DOHH2 (cell line): ENCODE results near the gene MRGPRF.

Experiments
- H3F3A ChIP-seq: fragments of 200-600 bp; sonication (generic), shearing (Covaris generic); 2 replicates; pipeline ENCODE4 v1.6.0; 2016; ENCODE audit warnings: antibody characterized with exemption, mild to moderate bottlenecking; ENCODE audit not compliant: control insufficient read depth, insufficient read depth
- H3K27ac ChIP-seq: fragments of 200-600 bp; sonication (generic); 2 replicates; pipeline ENCODE4 v1.5.1; 2014; ENCODE audit warnings: low read depth, mild to moderate bottlenecking, low read length, moderate library complexity
- H3K27me3 ChIP-seq: fragments of 200-600 bp; sonication (generic); 2 replicates; pipeline ENCODE4 v1.6.1; 2014; ENCODE audit warnings: mild to moderate bottlenecking, low read length, mixed read lengths; ENCODE audit not compliant: control insufficient read depth
- H3K36me3 ChIP-seq: fragments of 200-600 bp; sonication (generic); 2 replicates; pipeline ENCODE4 v1.6.1; 2014; ENCODE audit warnings: mild to moderate bottlenecking, low read length, moderate library complexity, mixed read lengths; ENCODE audit not compliant: control insufficient read depth
- H3K4me1 ChIP-seq: fragments of 200-600 bp; sonication (generic); 2 replicates; pipeline ENCODE4 v1.6.1; 2014; ENCODE audit warnings: mild to moderate bottlenecking, low read length, mixed read lengths; ENCODE audit not compliant: control insufficient read depth
- H3K4me2 ChIP-seq: fragments of 200-600 bp; sonication (generic); 2 replicates; pipeline ENCODE4 v1.6.0; 2014; ENCODE audit warnings: mild to moderate bottlenecking, low read length, moderate library complexity
- H3K4me3 ChIP-seq: fragments of 200-600 bp; sonication (generic); 2 replicates; pipeline ENCODE4 v1.5.1; 2014; ENCODE audit warnings: mild to moderate bottlenecking, low read length, mixed read lengths
- H3K79me2 ChIP-seq: fragments of 200-600 bp; sonication (generic); 2 replicates; pipeline ENCODE4 v1.6.1; 2014; ENCODE audit warnings: mild to moderate bottlenecking, low read length, mixed read lengths; ENCODE audit not compliant: control insufficient read depth
- H3K9me2 ChIP-seq: fragments of 200-600 bp; sonication (generic); replicated peaks from 2 replicates; pipeline ENCODE4 v1.6.1; 2014; ENCODE audit warnings: mild to moderate bottlenecking, low read length, mixed read lengths; ENCODE audit not compliant: control insufficient read depth
- H3K9me3 ChIP-seq: fragments of 200-600 bp; sonication (generic); 2 replicates; pipeline ENCODE4 v1.6.1; 2014; ENCODE audit warnings: antibody characterized with exemption, low read length, mixed read lengths; ENCODE audit not compliant: control insufficient read depth, insufficient read depth
- H4K20me1 ChIP-seq: fragments of 200-600 bp; sonication (generic); 2 replicates; pipeline ENCODE4 v1.6.0; 2014; ENCODE audit warnings: low read depth, mild to moderate bottlenecking, antibody characterized with exemption, low read length, moderate library complexity; ENCODE audit not compliant: control insufficient read depth, insufficient read depth
- CTCF ChIP-seq: fragments of 200-600 bp; sonication (generic); IDR thresholded peaks from one replicate; pipeline ENCODE4 v1.5.1; 2014; ENCODE audit warnings: antibody characterized with exemption, mild to moderate bottlenecking, low read depth, low read length; ENCODE audit not compliant: poor library complexity, severe bottlenecking
- EZH2phosphoT487 ChIP-seq: fragments of 200-600 bp; sonication (generic); IDR thresholded peaks from 2 replicates; pipeline ENCODE4 v1.6.1; 2017; ENCODE audit warnings: borderline replicate concordance, mild to moderate bottlenecking, antibody characterized with exemption, low read length, moderate library complexity, mixed read lengths

MRGPRF gene

GRCh38 chr11:69006816-69007215 lies 6.2 kb downstream of the MRGPRF start:
- Histone ChIP-seq H3K27ac (no peak overlapping the region), H3K4me2 (no peak overlapping the region), H3K9me2 (no peaks in the 10 kb centered on the region), H3F3A (no peaks in the 10 kb centered on the region), H3K4me3 (no peak overlapping the region), H4K20me1 (no peaks in the 10 kb centered on the region), H3K9me3 (no peaks in the 10 kb centered on the region), H3K4me1 (no peaks in the 10 kb centered on the region), H3K79me2 (no peaks in the 10 kb centered on the region), H3K27me3 (peaks cover 4% of the 10 kb centered on the region; the same call in 1 of the 2 replicates), H3K36me3 (no peaks in the 10 kb centered on the region)
- no peak for TF ChIP-seq CTCF
- TF ChIP-seq EZH2phosphoT487: no peak

- Histone ChIP-seq H3K9me2 (no peaks in the 10 kb centered on the region), H3K79me2 (no peaks in the 10 kb centered on the region), H3K4me1 (no peaks in the 10 kb centered on the region), H3K27me3 (peaks cover 4% of the 10 kb centered on the region; the same call in 1 of the 2 replicates), H4K20me1 (no peaks in the 10 kb centered on the region), H3K9me3 (no peaks in the 10 kb centered on the region), H3K4me2 (no peak overlapping the region), H3K36me3 (no peaks in the 10 kb centered on the region), H3K27ac (no peak overlapping the region), H3F3A (no peaks in the 10 kb centered on the region), H3K4me3 (no peak overlapping the region)
- no peak for TF ChIP-seq CTCF
- no peak for TF ChIP-seq EZH2phosphoT487
These were observed 7.2 kb downstream of the MRGPRF start for GRCh38 chr11:69005631-69006368.

- Histone ChIP-seq H3K4me2 (no peak overlapping the region), H3K36me3 (no peaks in the 10 kb centered on the region), H3K9me2 (no peaks in the 10 kb centered on the region), H3K27me3 (no peaks in the 10 kb centered on the region), H3K9me3 (no peaks in the 10 kb centered on the region), H3K79me2 (no peaks in the 10 kb centered on the region), H3F3A (no peaks in the 10 kb centered on the region), H3K4me3 (no peak overlapping the region), H3K27ac (no peak overlapping the region), H4K20me1 (no peaks in the 10 kb centered on the region), H3K4me1 (no peaks in the 10 kb centered on the region)
- TF ChIP-seq CTCF: no peak
- no peak for TF ChIP-seq EZH2phosphoT487
These were observed 7.8 kb downstream of the MRGPRF start for GRCh38 chr11:69005183-69005630.
